G401.6 (cell line): ENCODE results near the gene MAG.
"Not testable (repeated sequence)": the region's sequence is repeated elsewhere in the genome, so short reads cannot be mapped to it uniquely, and the experiment has no call there.

Experiments used
- FAIRE-seq: peaks from 2 replicates; lab custom pipeline; 2012; peaks lifted over from hg19 to GRCh38; lab: Jason Lieb, UNC

MAG gene

DNA sequence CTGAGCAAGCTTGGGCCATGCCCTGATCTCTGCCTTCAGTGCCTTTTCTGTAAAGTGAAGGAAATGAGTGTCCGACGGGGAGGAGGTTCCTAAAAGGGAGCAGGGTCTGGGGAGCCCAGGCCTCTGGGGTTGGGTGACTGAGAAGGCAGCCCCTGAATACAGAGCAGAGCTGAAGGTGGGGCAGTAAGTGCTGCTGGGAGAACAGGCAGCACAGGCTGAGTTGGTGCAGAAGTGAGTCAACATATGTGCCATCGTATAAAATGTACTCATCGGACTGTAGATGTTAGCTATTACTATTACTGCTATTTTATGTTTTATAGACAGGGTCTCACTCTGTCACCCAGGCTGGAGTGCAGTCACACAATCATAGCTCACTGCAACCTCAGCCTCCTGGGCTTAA is 10.7 kb upstream of the MAG start:
- FAIRE-seq, result no peak

DNA sequence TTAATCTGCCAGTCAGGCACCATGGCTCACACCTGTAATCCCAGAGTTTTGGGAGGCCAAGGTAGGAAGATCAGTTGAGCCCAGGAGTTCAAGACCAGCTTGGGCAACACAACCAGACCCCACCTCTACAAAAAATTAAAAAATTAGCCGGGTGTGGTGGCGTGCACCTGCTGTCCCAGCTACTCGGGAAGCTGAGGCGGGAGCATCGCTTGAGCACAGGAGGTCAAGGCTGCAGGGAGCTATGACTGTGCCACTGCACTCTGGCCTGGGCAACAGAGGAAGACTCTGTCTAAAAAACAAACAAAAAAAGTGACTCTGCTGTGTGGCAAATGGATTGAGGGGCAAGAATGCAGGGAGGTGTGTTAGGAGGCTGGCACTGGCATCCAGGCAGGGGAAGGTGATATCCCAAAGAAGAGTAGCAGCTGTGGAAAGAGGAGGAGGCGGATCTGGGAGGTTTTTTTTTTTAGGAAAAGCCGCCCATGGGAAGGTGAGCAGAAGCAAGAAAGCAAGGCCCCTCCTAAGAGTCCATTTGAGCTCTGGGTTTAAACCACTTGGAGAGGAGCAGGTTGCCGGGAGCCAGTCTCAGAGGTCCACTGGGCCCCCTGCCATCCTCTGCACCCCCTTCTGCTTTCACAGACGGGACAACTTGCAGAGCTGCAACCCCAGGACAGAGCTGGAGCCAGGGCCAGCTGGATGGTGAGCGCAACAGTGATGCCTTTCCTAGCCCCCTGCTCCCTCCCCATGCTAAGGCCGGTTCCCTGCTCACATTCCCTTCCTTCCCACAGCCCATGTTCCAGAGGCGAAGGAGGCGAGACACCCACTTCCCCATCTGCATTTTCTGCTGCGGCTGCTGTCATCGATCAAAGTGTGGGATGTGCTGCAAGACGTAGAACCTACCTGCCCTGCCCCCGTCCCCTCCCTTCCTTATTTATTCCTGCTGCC is 7.5 kb upstream of the MAG start:
- FAIRE-seq, result no peak

DNA sequence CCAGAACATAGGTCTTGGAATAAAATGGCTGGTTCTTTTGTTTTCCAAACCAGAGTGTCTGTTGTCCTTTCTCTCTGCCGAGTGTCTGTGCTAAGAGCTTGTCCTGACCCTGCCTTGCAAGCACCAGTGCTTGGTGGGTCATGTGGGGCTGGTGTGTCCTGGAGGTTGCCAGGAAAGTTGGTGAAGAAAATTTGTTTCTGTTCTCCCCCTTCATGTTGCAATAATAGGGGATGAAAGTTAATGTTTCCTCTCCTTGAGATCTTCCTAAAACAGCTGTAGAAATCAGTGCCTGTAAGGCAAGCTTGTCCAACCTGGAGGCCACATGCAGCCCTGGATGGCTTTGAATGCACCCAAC is 6.9 kb upstream of the MAG start:
- FAIRE-seq, result no peak

GRCh38 chr19:35285465-35285864 is 6.5 kb upstream of the MAG start:
- FAIRE-seq, result not testable (repeated sequence)

DNA sequence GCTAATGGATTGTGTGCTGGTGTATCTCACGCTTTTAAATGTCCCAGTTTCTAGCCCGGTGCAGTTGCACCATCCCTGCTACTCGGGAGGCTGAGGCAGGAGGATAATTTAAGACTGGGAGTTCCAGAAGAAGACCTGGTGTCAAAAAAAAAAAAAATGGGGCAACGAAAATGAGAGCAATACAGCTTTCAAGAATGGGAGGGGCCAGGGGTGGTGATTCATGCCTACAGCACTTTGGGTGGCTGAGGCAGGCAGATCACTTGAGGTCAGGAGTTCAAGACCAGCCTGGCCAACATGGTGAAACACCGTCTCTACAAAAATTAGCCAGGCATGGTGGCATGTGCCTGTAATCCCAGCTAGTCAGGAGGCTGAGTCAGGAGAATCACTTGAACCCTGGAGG is 5.9 kb upstream of the MAG start:
- FAIRE-seq, result not testable (repeated sequence)

DNA sequence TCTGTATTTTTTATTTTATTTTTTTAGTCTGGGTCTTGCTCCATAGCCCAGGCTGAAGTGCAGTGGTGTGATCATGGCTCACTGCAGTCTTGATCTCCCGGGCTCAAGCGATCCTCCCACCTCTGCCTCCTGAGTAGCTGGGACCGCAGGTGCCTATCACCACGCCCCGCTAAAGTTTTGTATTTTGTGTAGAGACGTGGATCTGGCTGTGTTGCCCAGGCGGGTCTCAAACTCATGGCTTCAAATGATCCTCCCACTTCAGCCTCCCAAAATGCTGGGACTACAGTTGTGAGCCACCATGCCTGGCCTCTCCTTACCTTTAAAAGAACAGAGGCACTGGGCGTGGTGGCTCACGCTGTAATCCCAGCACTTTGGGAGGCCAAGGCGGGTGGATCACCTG is 4.2 kb upstream of the MAG start:
- FAIRE-seq, result no peak

GRCh38 chr19:35288331-35288730 is 3.6 kb upstream of the MAG start:
- FAIRE-seq, result no peak

- no peak for FAIRE-seq
Observed at GRCh38 chr19:35288906-35289305, 3.1 kb upstream of the MAG start.

DNA sequence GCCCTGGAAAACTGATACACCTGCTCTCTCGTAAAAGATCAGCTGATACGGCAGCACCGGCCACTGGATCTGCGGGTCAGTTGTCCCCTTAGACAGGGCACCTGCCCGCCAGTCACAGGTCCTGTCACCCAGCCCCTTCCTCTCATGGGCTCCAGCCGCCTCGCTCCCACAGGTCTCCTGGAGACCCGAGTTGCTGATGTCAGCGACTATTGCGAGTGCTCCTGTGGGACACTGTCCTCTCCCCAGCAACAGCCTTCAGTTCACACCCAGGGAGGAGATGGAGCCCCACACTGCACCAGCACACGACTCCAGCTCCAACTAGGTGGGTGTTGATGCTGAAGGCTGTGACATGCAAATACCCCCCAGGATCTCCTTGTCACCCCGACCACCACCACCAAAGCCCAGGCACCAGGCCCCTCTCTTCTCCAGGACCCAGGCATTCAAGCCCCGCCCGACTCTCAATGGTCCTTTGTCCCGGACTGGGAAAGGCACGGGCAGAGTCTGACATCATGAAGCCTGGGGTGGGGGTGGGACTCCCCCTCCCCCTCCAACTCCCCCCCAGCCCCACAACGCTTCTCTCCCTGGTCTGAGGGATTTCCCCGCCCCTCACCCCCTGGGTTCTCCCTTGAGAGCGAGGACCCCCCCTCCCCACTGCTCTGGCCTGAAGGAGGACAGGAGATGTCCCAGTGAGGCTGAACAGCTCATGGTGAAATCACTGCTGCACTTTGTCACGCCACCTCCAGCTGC is 1.4 kb upstream of the MAG start:
- no peak for FAIRE-seq

- no peak for FAIRE-seq
Observed at GRCh38 chr19:35291259-35291658, 702 bp upstream of the MAG start.

DNA sequence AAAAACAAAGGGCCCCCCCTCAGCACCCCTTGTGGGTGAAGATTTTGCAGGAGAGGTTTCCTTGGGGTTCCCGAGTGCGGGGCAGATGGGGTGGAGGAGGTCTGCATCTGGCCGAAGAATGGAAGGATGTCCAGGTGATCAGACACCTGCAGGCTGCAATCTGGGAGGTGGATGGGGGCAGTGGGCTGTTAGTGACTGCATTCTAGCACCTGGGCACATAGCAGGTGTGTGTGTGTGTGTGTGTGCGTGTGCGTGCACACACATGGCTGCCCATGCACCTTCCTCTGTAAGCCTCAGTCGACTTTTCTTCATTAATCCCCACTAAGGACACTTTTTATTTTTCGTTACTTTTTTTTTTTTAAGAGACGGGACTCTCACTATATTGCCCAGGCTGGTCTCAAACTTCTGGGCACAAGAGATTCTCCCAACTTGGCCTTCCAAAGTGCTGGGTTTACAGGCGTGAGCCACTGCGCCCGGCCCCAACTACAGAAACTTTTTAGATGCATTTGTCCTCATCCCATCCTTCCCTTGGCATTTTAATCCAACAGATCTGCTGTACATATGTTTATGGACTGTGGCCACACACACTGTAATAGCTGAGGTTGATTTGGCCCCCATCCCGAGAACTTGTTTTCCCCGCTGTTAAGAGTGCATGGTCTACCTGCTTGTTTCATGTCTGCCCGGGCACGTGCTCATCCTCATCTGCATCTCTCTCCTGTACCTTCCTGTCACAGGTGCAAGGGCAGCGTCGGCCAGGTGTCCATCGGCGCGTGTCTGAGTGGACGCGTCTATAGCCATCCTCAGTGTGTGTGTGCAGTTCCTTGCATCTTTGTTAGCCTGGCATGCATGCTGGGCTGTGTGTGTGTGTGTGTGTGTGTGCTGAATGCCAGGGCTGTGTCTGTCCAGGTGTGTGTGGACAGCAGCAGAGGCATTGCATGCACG is 731 bp downstream of the MAG start:
- FAIRE-seq, result no peak

DNA sequence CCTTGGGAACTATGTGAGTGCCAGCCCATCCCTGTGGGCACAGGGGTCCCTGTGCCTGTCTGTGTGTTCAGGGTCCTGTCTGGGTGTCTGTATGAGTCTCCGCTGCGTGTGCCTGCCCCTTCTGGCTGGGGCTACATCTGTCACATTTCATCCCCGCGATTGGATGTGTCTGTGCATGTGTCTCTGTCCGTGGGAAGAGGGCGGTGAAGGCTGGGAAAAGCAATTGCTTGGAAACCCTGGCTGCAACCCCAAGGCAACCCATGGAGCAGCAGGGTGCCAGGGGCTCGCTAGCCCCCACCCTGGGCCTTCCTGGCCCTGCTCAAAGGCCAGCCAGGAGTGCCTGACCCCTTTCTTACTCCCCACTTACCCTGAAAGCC is 1.4 kb downstream of the MAG start:
- FAIRE-seq, result no peak

GRCh38 chr19:35293808-35294207 is 1.8 kb downstream of the MAG start:
- no peak for FAIRE-seq

DNA sequence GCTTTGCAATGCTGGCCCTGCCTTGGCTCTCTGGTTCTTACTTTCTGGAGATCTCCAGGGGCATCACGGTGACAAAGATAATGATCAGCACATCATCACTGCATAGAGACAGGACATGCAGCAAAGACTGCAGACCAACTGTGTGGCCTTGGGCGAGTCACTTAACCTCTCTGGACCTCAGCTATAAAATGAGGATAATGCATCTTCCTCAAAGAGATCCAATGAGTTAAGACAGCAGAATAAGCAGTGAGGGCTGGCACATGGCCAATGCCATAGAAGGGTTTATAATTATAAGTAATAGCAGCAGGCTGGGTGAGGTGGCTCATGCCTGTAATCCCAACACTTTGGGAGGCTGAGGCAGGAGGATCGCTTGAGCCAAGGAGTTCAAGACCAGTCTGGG is 2.4 kb downstream of the MAG start:
- FAIRE-seq, result no peak

DNA sequence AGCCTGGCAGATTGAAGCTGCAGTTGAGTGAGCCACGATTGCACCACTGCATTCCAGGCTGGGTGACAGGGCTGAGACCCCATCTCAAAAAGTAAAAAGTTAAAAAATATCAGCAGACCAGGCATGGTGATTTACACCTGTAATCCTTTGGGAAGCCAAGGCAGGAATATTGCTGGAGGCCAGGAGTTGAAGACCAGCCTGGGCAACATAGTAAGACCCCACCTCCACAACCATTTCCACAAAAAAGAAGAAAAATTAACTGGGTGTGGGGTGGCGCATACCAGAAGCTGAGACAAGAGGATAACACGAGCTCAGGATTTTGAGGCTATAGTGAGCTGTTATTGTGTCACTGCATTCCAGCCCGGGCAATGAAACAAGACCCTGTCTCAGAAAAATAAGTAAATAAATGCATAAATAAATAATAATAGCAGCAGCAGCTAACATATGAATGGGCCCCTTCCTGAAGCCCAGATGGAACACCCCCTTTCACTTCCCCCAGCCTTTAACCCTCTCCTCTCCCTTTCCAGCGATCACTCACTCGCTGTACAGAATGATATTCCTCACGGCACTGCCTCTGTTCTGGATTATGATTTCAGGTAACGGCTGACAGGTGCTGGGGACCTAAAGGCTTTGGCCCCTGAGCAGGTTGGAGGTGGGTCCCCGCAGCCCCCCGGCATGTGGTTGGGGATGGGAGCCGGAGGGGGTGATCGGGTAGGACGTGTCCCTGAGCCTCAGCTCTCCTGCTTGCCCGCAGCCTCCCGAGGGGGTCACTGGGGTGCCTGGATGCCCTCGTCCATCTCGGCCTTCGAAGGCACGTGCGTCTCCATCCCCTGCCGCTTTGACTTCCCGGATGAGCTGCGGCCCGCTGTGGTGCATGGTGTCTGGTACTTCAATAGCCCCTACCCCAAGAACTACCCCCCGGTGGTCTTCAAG is 3.2 kb downstream of the MAG start:
- no peak for FAIRE-seq

GRCh38 chr19:35295792-35296462 is 4.0 kb downstream of the MAG start:
- no peak for FAIRE-seq

- FAIRE-seq, result no peak
Observed at GRCh38 chr19:35296644-35297514, 4.9 kb downstream of the MAG start.

DNA sequence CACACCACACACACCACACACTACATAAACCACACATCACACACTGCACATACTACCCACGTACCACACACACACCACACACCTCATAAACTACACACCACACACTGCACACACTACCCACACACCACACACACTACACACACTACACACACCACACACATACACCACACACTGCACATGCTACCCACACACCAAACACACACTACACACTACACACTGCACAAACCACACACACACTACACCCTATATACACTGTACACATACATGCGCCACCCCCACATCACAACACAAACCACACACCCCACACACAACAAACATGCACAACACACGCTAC is 5.5 kb downstream of the MAG start:
- no peak for FAIRE-seq

GRCh38 chr19:35297922-35298321 is 6.0 kb downstream of the MAG start:
- FAIRE-seq, result no peak

GRCh38 chr19:35298561-35298972 is 6.6 kb downstream of the MAG start:
- no peak for FAIRE-seq
